GM20431 (cell line): Measurements from ENCODE around the gene DAG1.

Experiments used
- in situ Hi-C: fragments of 300-500 bp; cut with MseI, MboI; formaldehyde crosslinking; loops from one replicate; pipeline ENCODE4 v1.15.0; 2020; ENCODE audit warnings: low sequenced_read_pairs; ENCODE audit not compliant: unreplicated experiment

DAG1 gene

GRCh38 chr3:49509028-49509561 is 39.0 kb downstream of the DAG1 start:
- in situ Hi-C loops = no loop called here

- in situ Hi-C loops = no loop called here
These were observed 41.6 kb downstream of the DAG1 start for GRCh38 chr3:49511639-49512038.

GRCh38 chr3:49512781-49513355 is 42.8 kb downstream of the DAG1 start:
- in situ Hi-C loops = no loop called here

GRCh38 chr3:49513494-49514124 is 43.5 kb downstream of the DAG1 start:
- in situ Hi-C loops = no loop called here

- in situ Hi-C loops = no loop called here
These were observed 47.9 kb downstream of the DAG1 start for GRCh38 chr3:49518016-49518415.

GRCh38 chr3:49518441-49518840 is 48.4 kb downstream of the DAG1 start:
- in situ Hi-C loops = no loop called here

- in situ Hi-C loops = no loop called here
These were observed 49.2 kb downstream of the DAG1 start for GRCh38 chr3:49519296-49519695.

- in situ Hi-C loops = no loop called here
These were observed 49.9 kb downstream of the DAG1 start for GRCh38 chr3:49519916-49520385.

- in situ Hi-C loops = no loop called here
These were observed 54.0 kb downstream of the DAG1 start for GRCh38 chr3:49523756-49524747.

GRCh38 chr3:49529567-49529966 is 59.5 kb downstream of the DAG1 start:
- in situ Hi-C loops = no loop called here

GRCh38 chr3:49530231-49530630 is 60.2 kb downstream of the DAG1 start:
- in situ Hi-C loops = loop anchor here (10.0 kb wide), 1 partner anchor 135 kb away; no protein-coding TSS in a partner anchor

GRCh38 chr3:49530701-49531100 is 60.6 kb downstream of the DAG1 start:
- in situ Hi-C loops = loop anchor here (10.0 kb wide), 1 partner anchor 134 kb away; no protein-coding TSS in a partner anchor

GRCh38 chr3:49531218-49531617 is 61.2 kb downstream of the DAG1 start:
- in situ Hi-C loops = loop anchor here (10.0 kb wide), 1 partner anchor 134 kb away; no protein-coding TSS in a partner anchor

- in situ Hi-C loops = loop anchor here (10.0 kb wide), 1 partner anchor 133 kb away; no protein-coding TSS in a partner anchor
These were observed 61.6 kb downstream of the DAG1 start for GRCh38 chr3:49531715-49532114.

GRCh38 chr3:49533031-49533430 is 63.0 kb downstream of the DAG1 start:
- in situ Hi-C loops = loop anchor here (10.0 kb wide), 1 partner anchor 132 kb away; no protein-coding TSS in a partner anchor

GRCh38 chr3:49533786-49534519 is 63.9 kb downstream of the DAG1 start:
- in situ Hi-C loops = loop anchor here (10.0 kb wide), 1 partner anchor 131 kb away; no protein-coding TSS in a partner anchor

GRCh38 chr3:49534581-49535441 is 64.7 kb downstream of the DAG1 start:
- in situ Hi-C loops = loop anchor here (10.0 kb wide), 1 partner anchor 130 kb away; no protein-coding TSS in a partner anchor
